Measurements from ENCODE around the gene QRICH1. TPM values are rescaled to one million over a fixed set of nuclear protein-coding genes. Genes with fewer than 3 reads are reported as not detected.

The QRICH1 gene
- total RNA-seq, 2 donors from 2014 or later = 59.8 to 76.0 TPM

- Histone ChIP-seq H3K27me3 (no peaks in the 10 kb centered on the region), H3K36me3 (no peaks in the 10 kb centered on the region), H3K4me1 (peaks cover 8% of the 10 kb centered on the region), H3K9ac (ENCODE audit: low read depth in 2 of 2, low read length in 2 of 2) (peak overlapping the region; percentile 68 to 76), H3K27ac (peak overlapping the region; percentile 69), H3K9me3 (no peaks in the 10 kb centered on the region), H3K4me3 (peak overlapping the region; percentile 51)
- TF ChIP-seq CTCF (IDR thresholded peaks at IDR 0.05) = no peak
- intact Hi-C loops (cut with DNase I) = no loop called here
- peak; percentile 90 for DNase-seq
Measured at GRCh38 chr3:49133226-49133951, 39.5 kb upstream of the QRICH1 start.

GRCh38 chr3:49132437-49133225 lies 38.8 kb upstream of the QRICH1 start, which contains the start of gene LAMB2:
TSS of gene LAMB2 (minus strand) at chr3:49133050. CDS start at chr3:49132867, 183 bp downstream.
- H3K9me3 ChIP-seq = no peaks in the 10 kb centered on the region
- DNase-seq = peak; percentile 90
- no peak for TF ChIP-seq CTCF (IDR thresholded peaks at IDR 0.05)
- no peaks in the 10 kb centered on the region for H3K27me3 ChIP-seq
- intact Hi-C loops (cut with DNase I) = no loop called here
- H3K27ac ChIP-seq = peak within 1 kb of the TSS; percentile 69
- H3K4me1 ChIP-seq = peaks cover 8% of the 10 kb centered on the region
- H3K9ac ChIP-seq (ENCODE audit: low read depth in 2 of 2, low read length in 2 of 2) = peak within 1 kb of the TSS; percentile 68 to 76
- no peaks in the 10 kb centered on the region for H3K36me3 ChIP-seq
- peak within 1 kb of the TSS; percentile 51 for H3K4me3 ChIP-seq

GRCh38 chr3:49132073-49132436 lies 38.2 kb upstream of the QRICH1 start:
- intact Hi-C loops (cut with DNase I) = no loop called here
- H3K4me1 ChIP-seq = peaks cover 8% of the 10 kb centered on the region

GRCh38 chr3:49131576-49131975 lies 37.7 kb upstream of the QRICH1 start:
- Histone ChIP-seq H3K9ac (ENCODE audit: low read depth in 2 of 2, low read length in 2 of 2) (peak overlapping the region; percentile 18 to 68), H3K27ac (no peak overlapping the region), H3K27me3 (no peaks in the 10 kb centered on the region), H3K4me3 (peak overlapping the region; percentile 51), H3K9me3 (no peaks in the 10 kb centered on the region), H3K4me1 (peaks cover 8% of the 10 kb centered on the region), H3K36me3 (no peaks in the 10 kb centered on the region)
- DNase-seq = no peak
- TF ChIP-seq CTCF (IDR thresholded peaks at IDR 0.05) = no peak
- intact Hi-C loops (cut with DNase I) = no loop called here

More at GRCh38 chr3:49132073-49132436, 38.2 kb upstream of the QRICH1 start:
- DNase-seq = no peak
- Histone ChIP-seq H3K9me3 (no peaks in the 10 kb centered on the region), H3K27ac (peak overlapping the region; percentile 69), H3K36me3 (no peaks in the 10 kb centered on the region), H3K9ac (ENCODE audit: low read depth in 2 of 2, low read length in 2 of 2) (peak overlapping the region; percentile 54 to 68), H3K4me3 (peak overlapping the region; percentile 51), H3K27me3 (no peaks in the 10 kb centered on the region)
- no peak for TF ChIP-seq CTCF (IDR thresholded peaks at IDR 0.05)

- Histone ChIP-seq H3K9me3 (no peaks in the 10 kb centered on the region), H3K27me3 (no peaks in the 10 kb centered on the region), H3K4me1 (peaks cover 8% of the 10 kb centered on the region), H3K27ac (no peak overlapping the region), H3K9ac (ENCODE audit: low read depth in 2 of 2, low read length in 2 of 2) (no peak overlapping the region), H3K4me3 (no peak overlapping the region), H3K36me3 (no peaks in the 10 kb centered on the region)
- no peak for DNase-seq
- no peak for TF ChIP-seq CTCF (IDR thresholded peaks at IDR 0.05)
- intact Hi-C loops (cut with DNase I) = no loop called here
Measured at GRCh38 chr3:49131040-49131439, 37.2 kb upstream of the QRICH1 start.
